Vagina (tissue), 2 donors: ENCODE results near the gene RBM20.

ENCODE experiments used
- CTCF ChIP-seq, 3 experiments: fragments of 450-650 bp in 2 of 3; fragments of 200-600 bp in 1 of 3; sonication (generic) in 1 of 3; IDR thresholded peaks; one replicate each; pipeline ENCODE4 v1.5.1; 2017 to 2019; ENCODE audit warnings: antibody characterized with exemption in 3 of 3, mild to moderate bottlenecking in 2 of 3, moderate library complexity in 2 of 3
- POLR2A ChIP-seq, 2 donors: fragments of 450-650 bp; IDR thresholded peaks; one replicate each; pipeline ENCODE4 v1.6.1; 2017; ENCODE audit warnings: antibody characterized with exemption in 2 of 2, mild to moderate bottlenecking in 2 of 2, moderate library complexity in 2 of 2

GRCh38 chr10:110746969-110747608, 103.0 kb downstream of the RBM20 start:
- no peak for TF ChIP-seq POLR2A (IDR thresholded peaks at IDR 0.05)
- TF ChIP-seq CTCF (IDR thresholded peaks at IDR 0.05): no peak
